Osteoblast (primary cell): ENCODE results near the gene MAPK8. TPM values are rescaled to one million over a fixed set of nuclear protein-coding genes. Genes with fewer than 3 reads are reported as not detected.

ENCODE experiments used
- DNase-seq: peaks from one replicate; pipeline ENCODE4 v3.0.0; 2011; ENCODE audit warnings: low spot score, mixed read lengths; ENCODE audit not compliant: insufficient read length; ENCODE audit errors: missing footprints
- H2AFZ ChIP-seq: 2 replicates; pipeline ENCODE4 v1.6.0; 2011; ENCODE audit warnings: mild to moderate bottlenecking, low read length
- H3K27ac ChIP-seq: 2 replicates; pipeline ENCODE4 v1.5.1; 2011; ENCODE audit warnings: mild to moderate bottlenecking, low read depth, low read length, moderate library complexity
- H3K27me3 ChIP-seq: 2 replicates; pipeline ENCODE4 v1.6.0; 2012; ENCODE audit warnings: mild to moderate bottlenecking, control low read depth, inconsistent platforms, low read length, moderate library complexity; ENCODE audit not compliant: insufficient read depth
- H3K36me3 ChIP-seq: 2 replicates; pipeline ENCODE4 v1.5.1; 2011; ENCODE audit warnings: mild to moderate bottlenecking, low read length, control low read depth, moderate library complexity; ENCODE audit not compliant: insufficient read depth
- H3K4me1 ChIP-seq: 2 replicates; pipeline ENCODE4 v1.5.1; 2011; ENCODE audit warnings: mild to moderate bottlenecking, low read length, control low read depth, moderate library complexity; ENCODE audit not compliant: insufficient read depth
- H3K4me2 ChIP-seq: 2 replicates; pipeline ENCODE4 v1.6.0; 2011; ENCODE audit warnings: mild to moderate bottlenecking, low read length; ENCODE audit not compliant: insufficient read depth
- H3K4me3 ChIP-seq: fragments of 200-600 bp; sonication (generic); 3 replicates; pipeline ENCODE4 v1.5.1; 2012; ENCODE audit warnings: mild to moderate bottlenecking, low read length, inconsistent platforms; ENCODE audit not compliant: insufficient read depth
- H3K79me2 ChIP-seq: 2 replicates; pipeline ENCODE4 v1.6.0; 2012; ENCODE audit warnings: mild to moderate bottlenecking, low read length, control low read depth, inconsistent platforms; ENCODE audit not compliant: insufficient read depth
- H3K9me3 ChIP-seq: 2 replicates; pipeline ENCODE4 v1.5.1; 2011; ENCODE audit warnings: low read depth, low read length, control low read depth
- H4K20me1 ChIP-seq: 2 replicates; pipeline ENCODE4 v1.6.0; 2012; ENCODE audit warnings: mild to moderate bottlenecking, low read length, control low read depth; ENCODE audit not compliant: insufficient read depth
- CTCF ChIP-seq: IDR thresholded peaks from 2 replicates; pipeline ENCODE4 v1.5.1; 2011; ENCODE audit warnings: mild to moderate bottlenecking, low read depth, low read length, moderate library complexity; ENCODE audit errors: extremely low read depth
- total RNA-seq: library from RNA; depleted of rRNA; stranded (reverse); fragments of >200 nt; gene quantifications from 2 replicates; pipeline ENCODE4 v1.2.3, GENCODE V29; 2012

The MAPK8 gene
- total RNA-seq, 1 donor, result 55.7 TPM

GRCh38 chr10:48299066-48299465 is 7.4 kb upstream of the MAPK8 start:
- no peak for TF ChIP-seq CTCF
- H3K27me3 ChIP-seq, result peaks cover 39% of the 10 kb centered on the region
- no peak overlapping the region for H2AFZ ChIP-seq

GRCh38 chr10:48299692-48300091 is 6.8 kb upstream of the MAPK8 start:
- Histone ChIP-seq H3K36me3 (no peaks in the 10 kb centered on the region), H2AFZ (no peak overlapping the region), H3K9me3 (no peaks in the 10 kb centered on the region), H3K4me2 (no peak overlapping the region), H3K27ac (no peak overlapping the region), H3K27me3 (peaks cover 34% of the 10 kb centered on the region), H3K79me2 (no peaks in the 10 kb centered on the region), H3K4me1 (no peaks in the 10 kb centered on the region), H4K20me1 (no peaks in the 10 kb centered on the region), H3K4me3 (no peak overlapping the region)
- DNase-seq, result no peak
- TF ChIP-seq CTCF, result no peak

More at GRCh38 chr10:48299066-48299465, 7.4 kb upstream of the MAPK8 start:
- Histone ChIP-seq H3K27ac (no peak overlapping the region), H3K79me2 (no peaks in the 10 kb centered on the region), H3K36me3 (no peaks in the 10 kb centered on the region), H3K9me3 (no peaks in the 10 kb centered on the region), H3K4me3 (no peak overlapping the region), H3K4me1 (no peaks in the 10 kb centered on the region), H4K20me1 (no peaks in the 10 kb centered on the region), H3K4me2 (no peak overlapping the region)
- DNase-seq, result no peak

- TF ChIP-seq CTCF, result no peak
- H3K4me2 ChIP-seq, result no peak overlapping the region
- no peak overlapping the region for H3K27ac ChIP-seq
- H3K4me3 ChIP-seq, result no peak overlapping the region
- no peaks in the 10 kb centered on the region for H3K79me2 ChIP-seq
- no peaks in the 10 kb centered on the region for H3K36me3 ChIP-seq
- DNase-seq, result no peak
- H2AFZ ChIP-seq, result no peak overlapping the region
- H3K4me1 ChIP-seq, result no peaks in the 10 kb centered on the region
- no peaks in the 10 kb centered on the region for H3K9me3 ChIP-seq
- peaks cover 33% of the 10 kb centered on the region for H3K27me3 ChIP-seq
- H4K20me1 ChIP-seq, result no peaks in the 10 kb centered on the region
Measured at GRCh38 chr10:48300556-48300955, 5.9 kb upstream of the MAPK8 start.

GRCh38 chr10:48302515-48303476 is 3.7 kb upstream of the MAPK8 start:
- DNase-seq, result no peak
- H3K4me2 ChIP-seq, result no peak overlapping the region
- peaks cover 8% of the 10 kb centered on the region for H3K79me2 ChIP-seq
- H3K4me1 ChIP-seq, result peaks cover 9% of the 10 kb centered on the region
- H2AFZ ChIP-seq, result no peak overlapping the region
- H3K9me3 ChIP-seq, result no peaks in the 10 kb centered on the region
- no peak for TF ChIP-seq CTCF
- H3K27me3 ChIP-seq, result peaks cover 25% of the 10 kb centered on the region
- H3K4me3 ChIP-seq, result no peak overlapping the region
- H3K36me3 ChIP-seq, result no peaks in the 10 kb centered on the region
- H4K20me1 ChIP-seq, result peaks cover 7% of the 10 kb centered on the region
- no peak overlapping the region for H3K27ac ChIP-seq
